Neural cell (in vitro differentiated cells): ENCODE results near the gene LPP. TPM values are rescaled to one million over a fixed set of nuclear protein-coding genes. Genes with fewer than 3 reads are reported as not detected.

Experiments used
- H2AFZ ChIP-seq: fragments of 200-600, 300-800 bp; sonication (generic), shearing (Covaris generic); 2 replicates; pipeline ENCODE4 v1.6.0; 2014; ENCODE audit warnings: low read depth, mild to moderate bottlenecking, antibody characterized with exemption, low read length, moderate library complexity
- H3F3A ChIP-seq: fragments of 200-600 bp; shearing (Covaris generic); 2 replicates; pipeline ENCODE4 v1.6.1; 2016; ENCODE audit warnings: mild to moderate bottlenecking, moderate library complexity, mixed read lengths, antibody characterized with exemption, low read length; ENCODE audit not compliant: insufficient read depth, poor library complexity, severe bottlenecking
- H3K27ac ChIP-seq: fragments of 200-600, 300-800 bp; sonication (generic), shearing (Covaris generic); 2 replicates; pipeline ENCODE4 v1.5.1; 2014; ENCODE audit warnings: mild to moderate bottlenecking, low read length, moderate library complexity
- H3K27me3 ChIP-seq: fragments of 300-800, 200-600 bp; sonication (generic), shearing (Covaris generic); 2 replicates; pipeline ENCODE4 v1.6.0; 2014; ENCODE audit warnings: mild to moderate bottlenecking, low read depth, low read length, moderate library complexity; ENCODE audit not compliant: insufficient read depth
- H3K36me3 ChIP-seq: fragments of 300-800, 200-600 bp; sonication (generic), shearing (Covaris generic); 2 replicates; pipeline ENCODE4 v1.5.1; 2014; ENCODE audit warnings: mild to moderate bottlenecking, antibody characterized with exemption, low read length, moderate library complexity; ENCODE audit not compliant: insufficient read depth
- H3K4me2 ChIP-seq: fragments of 300-800, 200-600 bp; sonication (generic), shearing (Covaris generic); 2 replicates; pipeline ENCODE4 v1.6.0; 2014; ENCODE audit warnings: mild to moderate bottlenecking, low read length
- H3K4me3 ChIP-seq: fragments of 300-800, 200-600 bp; sonication (generic), shearing (Covaris generic); 2 replicates; pipeline ENCODE4 v1.5.1; 2014; ENCODE audit warnings: mild to moderate bottlenecking, low read length, moderate library complexity
- H3K79me2 ChIP-seq: fragments of 200-600 bp; shearing (Covaris generic); replicated peaks from 2 replicates; pipeline ENCODE4 v1.6.0; 2014; ENCODE audit warnings: mild to moderate bottlenecking, low read length, moderate library complexity; ENCODE audit not compliant: insufficient read depth
- H3K9ac ChIP-seq: fragments of 300-800, 200-600 bp; sonication (generic), shearing (Covaris generic); 2 replicates; pipeline ENCODE4 v1.6.1; 2016; ENCODE audit warnings: mild to moderate bottlenecking, low read length, mixed read lengths
- H3K9me2 ChIP-seq: fragments of 200-600 bp; shearing (Covaris generic); 2 replicates; pipeline ENCODE4 v1.6.1; 2016; ENCODE audit warnings: mild to moderate bottlenecking, low read length, mixed read lengths; ENCODE audit not compliant: insufficient read depth
- H3K9me3 ChIP-seq: fragments of 200-600, 300-800 bp; sonication (generic), shearing (Covaris generic); 2 replicates; pipeline ENCODE4 v1.6.1; 2016; ENCODE audit warnings: mild to moderate bottlenecking, mixed run types, low read length, moderate library complexity, mixed read lengths
- H4K20me1 ChIP-seq: fragments of 200-600 bp; shearing (Covaris generic); 2 replicates; pipeline ENCODE4 v1.6.1; 2016; ENCODE audit warnings: mild to moderate bottlenecking, mixed run types; ENCODE audit not compliant: insufficient read depth
- EP300 ChIP-seq: fragments of 450-650 bp; conservative IDR thresholded peaks from 2 replicates; pipeline ENCODE4 v1.6.1; 2014; ENCODE audit warnings: antibody characterized with exemption, mild to moderate bottlenecking, moderate library complexity; ENCODE audit not compliant: poor library complexity, severe bottlenecking
- EZH2 ChIP-seq: fragments of 200-600, 300-800 bp; shearing (Covaris generic), sonication (generic); IDR thresholded peaks from 2 replicates; pipeline ENCODE4 v1.6.1; 2014; ENCODE audit warnings: antibody characterized with exemption, low read length, borderline replicate concordance, mild to moderate bottlenecking; ENCODE audit not compliant: insufficient read depth, poor library complexity, severe bottlenecking
- MXI1 ChIP-seq: fragments of 450-650 bp; conservative IDR thresholded peaks from 2 replicates; pipeline ENCODE4 v1.6.1; 2014; ENCODE audit warnings: antibody characterized with exemption, mild to moderate bottlenecking; ENCODE audit not compliant: poor library complexity, severe bottlenecking
- POLR2AphosphoS5 ChIP-seq: IDR thresholded peaks from 2 replicates; pipeline ENCODE4 v1.6.1; 2012
- RAD21 ChIP-seq: fragments of 450-650 bp; conservative IDR thresholded peaks from 2 replicates; pipeline ENCODE4 v1.6.1; 2014; ENCODE audit warnings: antibody characterized with exemption, mild to moderate bottlenecking, moderate library complexity
- SMC3 ChIP-seq: fragments of 450-650 bp; conservative IDR thresholded peaks from 2 replicates; pipeline ENCODE4 v1.6.1; 2014; ENCODE audit warnings: antibody characterized with exemption, mild to moderate bottlenecking, moderate library complexity; ENCODE audit not compliant: poor library complexity
- TAF1 ChIP-seq: IDR thresholded peaks from 2 replicates; pipeline ENCODE4 v1.6.1; 2012; ENCODE audit warnings: low read depth
- polyA plus RNA-seq: library from polyadenylated mRNA; depleted of rRNA; stranded (reverse); fragments of >200 nt; gene quantifications from 2 replicates; pipeline ENCODE4 v1.2.3, GENCODE V29; 2014
- TF ChIP-seq, protein P1 (sequence below): IDR thresholded peaks from 2 replicates; pipeline ENCODE4 v1.6.1; 2012; ENCODE audit warnings: borderline replicate concordance
- TF ChIP-seq, protein P2 (sequence below): fragments of 450-650 bp; IDR thresholded peaks from 2 replicates; pipeline ENCODE4 v1.5.1; 2014; ENCODE audit warnings: antibody characterized with exemption, mild to moderate bottlenecking, moderate library complexity; ENCODE audit not compliant: poor library complexity, severe bottlenecking

The LPP gene
- polyA plus RNA-seq, 1 donor from 2014 or later = 3.0 TPM

DNA sequence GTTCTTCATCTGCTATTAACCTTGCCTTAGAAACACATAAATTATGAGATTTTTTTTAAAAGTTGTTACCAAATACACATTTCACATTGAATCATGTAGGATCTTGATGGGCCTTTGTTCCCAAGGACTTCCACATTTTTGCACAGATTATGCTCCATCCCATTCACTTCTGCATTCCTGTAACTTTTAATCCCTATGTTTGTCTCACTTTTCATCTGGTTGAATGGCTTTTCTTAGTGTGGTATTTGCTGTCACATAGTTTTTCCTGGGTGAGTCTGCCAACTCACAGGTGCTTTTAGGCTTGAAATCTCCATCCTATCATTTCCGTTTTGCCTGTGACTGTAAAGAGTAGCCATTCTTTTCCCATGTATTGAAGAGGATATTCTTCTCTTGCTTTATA lies 720.6 kb downstream of the LPP start:
- no peak overlapping the region for H3K9ac ChIP-seq
- no peak overlapping the region for H3K4me3 ChIP-seq
- H3K27me3 ChIP-seq = no peaks in the 10 kb centered on the region
- no peaks in the 10 kb centered on the region for H3K79me2 ChIP-seq
- H3K9me3 ChIP-seq = no peaks in the 10 kb centered on the region
- H2AFZ ChIP-seq = no peak overlapping the region
- H3K9me2 ChIP-seq = no peaks in the 10 kb centered on the region
- peaks cover 5% of the 10 kb centered on the region for H3K36me3 ChIP-seq
- H3K27ac ChIP-seq = no peak overlapping the region
- TF ChIP-seq EZH2 = no peak
- no peak for TF ChIP-seq SMC3
- TF ChIP-seq POLR2AphosphoS5 = no peak
- TF ChIP-seq, protein P1, sequence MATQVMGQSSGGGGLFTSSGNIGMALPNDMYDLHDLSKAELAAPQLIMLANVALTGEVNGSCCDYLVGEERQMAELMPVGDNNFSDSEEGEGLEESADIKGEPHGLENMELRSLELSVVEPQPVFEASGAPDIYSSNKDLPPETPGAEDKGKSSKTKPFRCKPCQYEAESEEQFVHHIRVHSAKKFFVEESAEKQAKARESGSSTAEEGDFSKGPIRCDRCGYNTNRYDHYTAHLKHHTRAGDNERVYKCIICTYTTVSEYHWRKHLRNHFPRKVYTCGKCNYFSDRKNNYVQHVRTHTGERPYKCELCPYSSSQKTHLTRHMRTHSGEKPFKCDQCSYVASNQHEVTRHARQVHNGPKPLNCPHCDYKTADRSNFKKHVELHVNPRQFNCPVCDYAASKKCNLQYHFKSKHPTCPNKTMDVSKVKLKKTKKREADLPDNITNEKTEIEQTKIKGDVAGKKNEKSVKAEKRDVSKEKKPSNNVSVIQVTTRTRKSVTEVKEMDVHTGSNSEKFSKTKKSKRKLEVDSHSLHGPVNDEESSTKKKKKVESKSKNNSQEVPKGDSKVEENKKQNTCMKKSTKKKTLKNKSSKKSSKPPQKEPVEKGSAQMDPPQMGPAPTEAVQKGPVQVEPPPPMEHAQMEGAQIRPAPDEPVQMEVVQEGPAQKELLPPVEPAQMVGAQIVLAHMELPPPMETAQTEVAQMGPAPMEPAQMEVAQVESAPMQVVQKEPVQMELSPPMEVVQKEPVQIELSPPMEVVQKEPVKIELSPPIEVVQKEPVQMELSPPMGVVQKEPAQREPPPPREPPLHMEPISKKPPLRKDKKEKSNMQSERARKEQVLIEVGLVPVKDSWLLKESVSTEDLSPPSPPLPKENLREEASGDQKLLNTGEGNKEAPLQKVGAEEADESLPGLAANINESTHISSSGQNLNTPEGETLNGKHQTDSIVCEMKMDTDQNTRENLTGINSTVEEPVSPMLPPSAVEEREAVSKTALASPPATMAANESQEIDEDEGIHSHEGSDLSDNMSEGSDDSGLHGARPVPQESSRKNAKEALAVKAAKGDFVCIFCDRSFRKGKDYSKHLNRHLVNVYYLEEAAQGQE = no peak
- no peak for TF ChIP-seq MXI1
- TF ChIP-seq RAD21 = no peak
- TF ChIP-seq TAF1 = no peak
- TF ChIP-seq, protein P2, sequence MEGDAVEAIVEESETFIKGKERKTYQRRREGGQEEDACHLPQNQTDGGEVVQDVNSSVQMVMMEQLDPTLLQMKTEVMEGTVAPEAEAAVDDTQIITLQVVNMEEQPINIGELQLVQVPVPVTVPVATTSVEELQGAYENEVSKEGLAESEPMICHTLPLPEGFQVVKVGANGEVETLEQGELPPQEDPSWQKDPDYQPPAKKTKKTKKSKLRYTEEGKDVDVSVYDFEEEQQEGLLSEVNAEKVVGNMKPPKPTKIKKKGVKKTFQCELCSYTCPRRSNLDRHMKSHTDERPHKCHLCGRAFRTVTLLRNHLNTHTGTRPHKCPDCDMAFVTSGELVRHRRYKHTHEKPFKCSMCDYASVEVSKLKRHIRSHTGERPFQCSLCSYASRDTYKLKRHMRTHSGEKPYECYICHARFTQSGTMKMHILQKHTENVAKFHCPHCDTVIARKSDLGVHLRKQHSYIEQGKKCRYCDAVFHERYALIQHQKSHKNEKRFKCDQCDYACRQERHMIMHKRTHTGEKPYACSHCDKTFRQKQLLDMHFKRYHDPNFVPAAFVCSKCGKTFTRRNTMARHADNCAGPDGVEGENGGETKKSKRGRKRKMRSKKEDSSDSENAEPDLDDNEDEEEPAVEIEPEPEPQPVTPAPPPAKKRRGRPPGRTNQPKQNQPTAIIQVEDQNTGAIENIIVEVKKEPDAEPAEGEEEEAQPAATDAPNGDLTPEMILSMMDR = no peak
- H4K20me1 ChIP-seq = no peaks in the 10 kb centered on the region
- H3F3A ChIP-seq = no peaks in the 10 kb centered on the region
- no peak overlapping the region for H3K4me2 ChIP-seq

DNA sequence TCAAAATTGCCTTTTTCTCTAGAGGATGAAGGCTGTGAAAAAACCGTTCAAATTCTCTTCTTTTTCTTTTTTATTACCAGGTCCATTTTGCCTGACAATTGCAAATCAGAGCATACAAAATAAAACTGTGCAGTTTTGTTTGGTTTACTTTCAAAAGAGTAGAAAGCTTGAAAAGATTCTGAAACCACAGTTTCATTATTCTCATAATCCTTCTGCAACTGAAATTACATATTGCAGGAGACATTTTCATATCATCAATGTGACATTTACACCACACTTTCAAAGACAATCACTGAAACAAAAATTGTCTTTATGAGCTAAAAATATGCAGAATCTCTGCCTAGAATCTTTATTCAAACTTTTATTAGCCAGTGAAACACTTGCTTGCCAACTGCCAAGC lies 721.5 kb downstream of the LPP start:
- H3K4me2 ChIP-seq = no peak overlapping the region
- no peaks in the 10 kb centered on the region for H3K9me2 ChIP-seq
- no peaks in the 10 kb centered on the region for H3K79me2 ChIP-seq
- H3K9me3 ChIP-seq = no peaks in the 10 kb centered on the region
- H3K9ac ChIP-seq = no peak overlapping the region
- peaks cover 5% of the 10 kb centered on the region for H3K36me3 ChIP-seq
- no peaks in the 10 kb centered on the region for H4K20me1 ChIP-seq
- H3K27me3 ChIP-seq = no peaks in the 10 kb centered on the region
- TF ChIP-seq EZH2 = no peak
- TF ChIP-seq RAD21 = no peak
- TF ChIP-seq TAF1 = no peak
- TF ChIP-seq, protein P1 = no peak
- TF ChIP-seq POLR2AphosphoS5 = no peak
- TF ChIP-seq, protein P2 = no peak
- no peak for TF ChIP-seq MXI1
- no peak for TF ChIP-seq EP300
- no peak for TF ChIP-seq SMC3
- H3F3A ChIP-seq = no peaks in the 10 kb centered on the region
- H2AFZ ChIP-seq = no peak overlapping the region
- H3K27ac ChIP-seq = no peak overlapping the region
- H3K4me3 ChIP-seq = no peak overlapping the region
